DMS 273 (cell line): Measurements from ENCODE around the gene NEK8.
"Not testable (repeated sequence)": the region's sequence is repeated elsewhere in the genome, so short reads cannot be mapped to it uniquely, and the experiment has no call there.

Source experiments
- DNase-seq: peaks from one replicate; lab custom pipeline; 2025; ENCODE audit not compliant: unreplicated experiment; lab: John Stamatoyannopoulos, UW

NEK8 gene

DNA sequence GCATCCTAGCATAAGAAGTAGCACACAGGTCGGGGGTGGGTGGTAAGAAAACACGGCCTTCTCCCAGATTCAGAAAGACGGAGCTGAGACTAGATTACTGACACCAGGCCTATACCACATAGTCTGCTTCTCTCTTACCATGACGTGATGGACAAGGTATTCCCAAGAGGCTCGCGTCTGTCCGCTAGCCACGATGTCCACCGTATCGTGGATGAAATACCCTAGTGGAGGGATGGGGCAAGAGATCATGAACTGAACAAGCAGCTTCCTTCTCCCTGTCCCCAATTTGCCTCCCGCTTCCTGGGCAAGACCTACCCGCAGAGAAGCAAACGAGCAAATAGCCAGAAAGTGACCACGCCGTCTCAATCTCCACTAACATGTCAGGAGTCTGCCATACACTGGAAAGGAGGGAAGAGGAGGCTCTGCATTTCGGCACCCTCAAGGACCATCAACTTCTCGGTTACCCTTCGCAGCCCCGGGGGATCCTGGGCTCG, 3.4 kb upstream of the NEK8 start:
- DNase-seq = peak; percentile 92

DNA sequence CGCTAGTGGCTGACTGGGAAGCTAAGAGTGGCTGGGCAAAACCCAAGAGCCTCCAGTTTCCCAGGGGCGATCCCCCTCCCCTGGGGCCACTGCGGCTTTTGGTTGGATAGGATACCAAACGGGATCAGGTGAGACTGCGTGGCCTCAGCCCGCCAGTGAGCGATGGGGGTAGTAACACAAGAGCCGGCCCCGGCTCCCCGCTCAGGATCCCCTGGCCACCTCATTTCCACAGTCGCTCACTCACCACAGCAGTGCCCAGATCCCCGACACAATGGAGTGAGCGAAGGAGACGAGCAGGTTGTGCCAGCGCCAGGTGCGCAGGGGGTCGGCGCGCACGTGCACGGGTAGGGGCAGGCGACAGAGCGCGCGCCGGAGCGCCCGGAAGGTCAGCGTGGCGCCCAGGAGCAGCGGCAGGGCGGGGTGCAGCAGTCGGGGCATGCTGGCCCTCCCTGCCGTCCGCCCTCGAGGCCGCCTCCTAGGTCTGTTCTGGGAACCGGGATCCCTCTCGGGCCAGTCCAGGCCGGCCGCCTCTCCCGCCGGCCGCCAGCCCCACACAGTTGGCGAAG, 2.8 kb upstream of the NEK8 start:
- DNase-seq = peak; percentile 97

DNA sequence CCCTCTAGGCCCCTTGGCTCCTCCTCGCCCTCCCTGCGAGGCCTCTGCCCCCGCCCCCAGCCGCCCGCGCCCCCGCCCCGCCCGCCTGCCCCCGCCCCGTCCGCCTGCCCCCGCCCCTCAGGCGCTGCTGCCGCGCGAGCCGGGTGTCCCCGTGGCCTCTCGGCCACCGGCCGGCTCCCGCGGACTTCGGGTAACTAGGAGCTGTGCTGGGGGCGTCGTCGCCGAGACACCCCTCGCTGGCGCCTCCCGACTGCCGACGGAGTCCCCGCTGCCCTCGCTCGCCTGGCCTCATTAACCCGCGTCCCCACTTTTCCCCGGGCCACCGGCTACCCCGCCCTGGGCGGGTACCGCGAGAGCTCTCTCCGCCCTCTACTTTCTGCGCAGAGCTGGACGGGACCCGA, 2.4 kb upstream of the NEK8 start, which contains the start of gene TLCD1:
TSS of gene TLCD1 (minus strand) at position 8 of the 401 bp plus-strand sequence. CDS start 136 bp downstream, outside the sequence.
- peak; percentile 92 for DNase-seq

DNA sequence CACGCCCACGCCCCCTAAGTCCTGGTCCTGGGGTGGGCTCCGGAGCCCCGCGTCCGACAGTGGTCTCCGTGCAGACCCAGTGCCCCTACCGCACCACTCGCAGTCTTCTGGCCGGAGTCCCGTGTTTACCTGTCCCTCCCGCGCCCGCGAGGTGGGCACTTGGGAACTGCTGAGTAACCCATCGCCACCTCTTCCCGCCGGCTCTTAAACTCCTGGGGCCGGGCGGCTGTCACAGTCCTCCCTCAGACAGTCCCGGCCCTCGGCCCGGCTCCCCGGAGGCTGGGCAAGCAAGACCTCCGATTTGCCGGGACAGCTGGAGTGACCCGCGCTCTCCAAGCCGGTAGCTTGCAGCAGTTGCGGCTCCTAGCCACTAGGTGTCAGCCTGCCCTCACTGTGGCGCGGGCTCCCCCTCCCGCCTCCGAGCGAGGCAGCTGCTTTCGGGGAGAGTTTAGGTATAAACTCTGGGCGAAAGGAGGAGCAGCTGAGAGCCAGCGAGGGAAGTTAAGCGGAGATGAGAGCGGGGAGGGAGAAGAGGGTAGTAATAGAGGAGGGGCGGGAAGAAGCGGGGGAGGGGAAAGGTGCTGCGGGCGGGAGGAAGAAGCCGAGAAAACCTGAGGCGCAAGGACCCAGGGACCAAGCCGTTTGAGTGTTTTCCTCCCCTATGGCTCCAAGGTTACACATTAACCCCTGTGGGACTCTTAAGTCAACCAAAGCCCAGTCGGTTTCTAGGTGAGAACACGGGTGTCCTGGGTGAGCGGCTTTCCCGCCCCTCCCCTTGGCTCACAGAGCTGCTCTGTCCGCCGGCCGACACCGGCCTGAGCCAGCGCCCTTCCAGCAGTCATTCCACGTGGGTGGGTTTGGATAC, 1.7 kb upstream of the NEK8 start:
- DNase-seq = peak; percentile 99

DNA sequence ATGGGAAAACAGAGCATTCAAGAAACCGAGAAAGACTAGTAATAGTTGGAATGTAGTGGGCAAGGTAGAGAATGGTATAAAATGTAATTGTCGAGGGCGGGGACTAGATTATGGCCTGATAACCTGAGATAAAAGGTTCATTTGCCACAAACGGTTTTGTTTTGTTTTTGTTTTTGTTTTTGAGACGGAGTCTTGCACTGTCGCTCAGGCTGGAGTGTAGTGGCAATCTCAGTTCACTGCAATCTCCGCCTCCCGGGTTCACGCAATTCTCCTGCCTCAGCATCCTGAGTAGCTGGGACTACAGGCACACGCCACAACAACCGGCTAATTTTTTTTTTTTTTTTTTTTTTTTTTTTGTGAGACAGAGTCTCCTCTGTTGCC, 1.4 kb downstream of the NEK8 start:
- no peak for DNase-seq

DNA sequence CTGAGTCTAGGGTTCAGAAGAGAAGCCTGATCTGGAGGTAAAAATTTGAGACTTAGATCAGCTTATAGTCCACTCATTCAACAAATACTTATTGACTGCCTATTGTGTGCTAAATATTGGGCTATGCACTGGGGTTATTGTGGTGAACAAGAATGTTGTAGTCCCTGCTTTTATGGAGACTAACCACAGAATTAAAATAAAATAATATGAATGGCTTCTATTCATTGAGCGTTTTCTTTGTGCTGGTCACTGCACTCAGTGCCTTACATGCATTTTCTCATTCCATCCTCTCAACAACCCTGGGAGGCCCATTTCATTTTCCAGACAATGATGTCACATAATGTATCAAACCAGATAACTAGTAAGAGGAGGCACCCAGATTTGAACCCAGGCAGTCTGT, 4.8 kb downstream of the NEK8 start:
- DNase-seq = no peak

DNA sequence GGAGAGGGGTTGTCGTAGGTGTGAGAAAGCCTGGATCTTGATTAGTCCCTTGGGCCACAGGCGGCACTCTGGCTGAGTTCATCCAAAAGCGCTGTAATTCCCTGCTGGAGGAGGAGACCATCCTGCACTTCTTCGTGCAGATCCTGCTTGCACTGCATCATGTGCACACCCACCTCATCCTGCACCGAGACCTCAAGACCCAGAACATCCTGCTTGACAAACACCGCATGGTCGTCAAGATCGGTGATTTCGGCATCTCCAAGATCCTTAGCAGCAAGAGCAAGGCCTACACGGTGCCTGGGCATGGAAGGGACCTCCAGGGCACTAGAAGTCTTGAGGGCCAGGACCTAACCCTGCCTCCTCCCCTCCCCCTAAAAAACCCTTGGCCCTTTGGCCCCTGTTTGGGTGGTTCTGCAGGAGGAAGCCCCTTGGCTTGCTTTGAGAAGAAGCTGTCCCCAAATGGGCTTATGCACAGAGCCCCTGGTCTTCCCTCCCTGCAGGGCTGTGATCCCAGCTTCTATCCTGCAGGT, 6.2 kb downstream of the NEK8 start:
- no peak for DNase-seq

DNA sequence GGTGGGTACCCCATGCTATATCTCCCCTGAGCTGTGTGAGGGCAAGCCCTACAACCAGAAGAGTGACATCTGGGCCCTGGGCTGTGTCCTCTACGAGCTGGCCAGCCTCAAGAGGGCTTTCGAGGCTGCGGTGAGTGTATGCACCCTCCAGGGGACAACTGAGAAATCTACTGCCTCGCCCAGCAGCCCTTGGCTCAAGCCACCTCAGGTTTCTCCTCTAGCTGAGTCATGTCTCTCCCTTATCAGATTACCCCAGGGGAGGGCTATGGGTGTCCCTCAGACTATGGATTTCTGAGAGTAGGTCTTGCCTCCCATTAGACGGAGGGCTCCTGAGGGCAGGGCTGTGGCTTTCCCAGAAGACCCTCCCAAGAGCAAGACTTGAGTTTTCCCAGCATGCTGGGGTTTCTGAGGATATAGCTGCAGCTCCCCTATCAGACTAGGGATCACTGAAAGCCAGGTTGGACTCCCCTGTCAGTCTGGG, 6.7 kb downstream of the NEK8 start:
- DNase-seq = no peak

DNA sequence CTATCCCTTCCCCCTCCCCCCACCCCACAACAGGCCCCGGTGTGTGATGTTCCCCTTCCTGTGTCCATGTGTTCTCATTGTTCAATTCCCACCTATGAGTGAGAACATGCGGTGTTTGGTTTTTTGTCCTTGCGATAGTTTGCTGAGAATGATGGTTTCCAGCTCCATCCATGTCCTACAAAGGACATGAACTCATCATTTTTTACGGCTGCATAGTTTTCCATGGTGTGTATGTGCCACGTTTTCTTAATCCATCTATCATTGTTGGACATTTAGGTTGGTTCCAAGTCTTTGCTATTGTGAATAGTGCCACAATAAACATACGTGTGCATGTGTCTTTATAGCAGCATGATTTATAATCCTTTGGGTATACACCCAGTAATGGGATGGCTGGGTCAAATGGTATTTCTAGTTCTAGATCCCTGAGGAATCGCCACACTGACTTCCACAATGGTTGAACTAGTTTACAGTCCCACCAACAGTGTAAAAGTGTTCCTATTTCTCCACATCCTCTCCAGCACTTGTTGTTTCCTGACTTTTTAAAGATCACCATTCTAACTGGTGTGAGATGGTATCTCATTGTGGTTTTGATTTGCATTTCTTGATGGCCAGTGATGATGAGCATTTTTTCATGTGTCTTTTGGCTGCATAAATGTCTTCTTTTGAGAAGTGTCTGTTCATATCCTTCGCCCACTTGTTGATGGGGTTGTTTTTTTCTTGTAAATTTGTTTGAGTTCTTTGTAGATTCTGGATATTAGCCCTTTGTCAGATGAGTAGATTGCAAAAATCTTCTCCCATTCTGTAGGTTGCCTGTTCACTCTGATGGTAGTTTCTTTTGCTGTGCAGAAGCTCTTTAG, 7.6 kb downstream of the NEK8 start:
- not testable (repeated sequence) for DNase-seq

DNA sequence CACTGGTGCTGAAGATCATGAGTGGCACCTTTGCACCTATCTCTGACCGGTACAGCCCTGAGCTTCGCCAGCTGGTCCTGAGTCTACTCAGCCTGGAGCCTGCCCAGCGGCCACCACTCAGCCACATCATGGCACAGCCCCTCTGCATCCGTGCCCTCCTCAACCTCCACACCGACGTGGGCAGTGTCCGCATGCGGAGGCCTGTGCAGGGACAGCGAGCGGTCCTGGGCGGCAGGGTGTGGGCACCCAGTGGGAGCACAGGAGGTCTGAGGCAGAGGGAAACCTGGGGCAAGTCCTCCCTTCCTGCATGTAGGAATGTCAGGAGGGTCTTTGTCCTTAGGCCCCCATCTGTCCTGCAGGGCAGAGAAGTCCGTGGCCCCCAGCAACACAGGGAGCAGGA, 8.7 kb downstream of the NEK8 start:
- no peak for DNase-seq

DNA sequence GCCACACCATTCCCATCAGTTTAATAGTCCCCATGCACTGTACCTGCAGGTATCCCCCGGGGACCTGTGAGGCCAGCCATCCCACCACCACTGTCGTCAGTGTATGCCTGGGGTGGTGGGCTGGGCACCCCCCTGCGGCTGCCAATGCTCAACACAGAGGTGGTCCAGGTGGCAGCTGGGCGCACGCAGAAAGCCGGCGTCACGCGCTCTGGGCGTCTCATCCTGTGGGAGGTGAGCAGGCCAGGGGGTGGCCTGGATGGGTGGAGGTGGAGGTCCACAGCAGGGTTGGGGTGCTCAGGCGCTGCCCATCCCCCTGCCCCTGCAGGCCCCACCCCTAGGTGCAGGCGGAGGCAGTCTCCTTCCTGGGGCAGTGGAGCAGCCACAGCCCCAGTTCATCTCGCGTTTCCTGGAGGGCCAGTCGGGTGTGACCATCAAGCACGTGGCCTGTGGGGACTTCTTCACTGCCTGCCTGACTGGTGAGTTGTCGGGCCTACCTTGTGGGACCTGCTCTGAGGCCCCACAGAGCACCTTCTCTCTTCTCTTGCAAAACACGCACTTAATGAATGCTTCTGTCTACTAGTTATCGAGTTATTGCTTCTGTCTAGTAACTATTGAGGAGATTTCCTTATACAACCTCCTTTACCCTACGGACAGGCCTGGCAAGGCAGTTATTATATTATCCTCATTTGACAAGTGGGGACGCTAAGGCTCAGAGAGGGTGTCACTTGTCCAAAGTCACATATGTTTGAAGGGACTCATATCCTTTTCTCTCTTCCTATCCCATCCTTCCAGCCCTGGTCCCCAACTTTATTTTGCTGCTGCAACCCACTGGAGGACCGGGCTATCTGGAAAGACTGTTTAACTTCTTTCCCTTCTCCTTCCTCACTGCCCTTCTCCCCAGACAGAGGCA, 9.4 kb downstream of the NEK8 start:
- DNase-seq = no peak

DNA sequence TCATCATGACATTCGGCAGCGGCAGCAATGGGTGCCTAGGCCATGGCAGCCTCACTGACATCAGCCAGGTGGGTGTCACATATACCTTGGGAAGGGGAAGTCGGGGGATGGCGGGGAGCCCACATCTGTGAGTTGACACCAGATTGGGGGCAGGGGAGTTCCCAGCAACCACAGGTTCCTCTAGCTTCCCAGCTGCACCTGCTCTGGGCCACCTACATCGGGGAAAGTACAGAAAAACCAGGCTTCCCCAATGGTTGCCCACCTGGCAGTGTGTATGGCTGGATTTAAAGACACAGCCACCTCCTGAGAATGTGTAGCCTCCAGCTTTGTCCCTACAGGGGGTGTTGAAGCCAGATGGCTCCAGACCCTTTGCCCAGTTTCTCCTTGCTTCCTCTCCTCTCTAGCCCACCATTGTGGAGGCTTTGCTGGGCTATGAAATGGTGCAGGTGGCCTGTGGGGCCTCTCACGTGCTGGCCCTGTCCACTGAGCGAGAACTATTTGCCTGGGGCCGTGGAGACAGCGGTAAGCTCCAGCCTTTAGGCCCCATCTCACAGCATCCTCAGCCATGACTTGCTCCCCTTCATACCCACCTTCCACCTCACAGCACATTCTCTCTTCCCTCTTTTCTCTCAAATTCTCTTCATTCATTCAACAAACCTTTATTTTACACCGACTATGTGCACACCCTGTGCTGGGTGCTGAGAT, 10.2 kb downstream of the NEK8 start:
- no peak for DNase-seq

DNA sequence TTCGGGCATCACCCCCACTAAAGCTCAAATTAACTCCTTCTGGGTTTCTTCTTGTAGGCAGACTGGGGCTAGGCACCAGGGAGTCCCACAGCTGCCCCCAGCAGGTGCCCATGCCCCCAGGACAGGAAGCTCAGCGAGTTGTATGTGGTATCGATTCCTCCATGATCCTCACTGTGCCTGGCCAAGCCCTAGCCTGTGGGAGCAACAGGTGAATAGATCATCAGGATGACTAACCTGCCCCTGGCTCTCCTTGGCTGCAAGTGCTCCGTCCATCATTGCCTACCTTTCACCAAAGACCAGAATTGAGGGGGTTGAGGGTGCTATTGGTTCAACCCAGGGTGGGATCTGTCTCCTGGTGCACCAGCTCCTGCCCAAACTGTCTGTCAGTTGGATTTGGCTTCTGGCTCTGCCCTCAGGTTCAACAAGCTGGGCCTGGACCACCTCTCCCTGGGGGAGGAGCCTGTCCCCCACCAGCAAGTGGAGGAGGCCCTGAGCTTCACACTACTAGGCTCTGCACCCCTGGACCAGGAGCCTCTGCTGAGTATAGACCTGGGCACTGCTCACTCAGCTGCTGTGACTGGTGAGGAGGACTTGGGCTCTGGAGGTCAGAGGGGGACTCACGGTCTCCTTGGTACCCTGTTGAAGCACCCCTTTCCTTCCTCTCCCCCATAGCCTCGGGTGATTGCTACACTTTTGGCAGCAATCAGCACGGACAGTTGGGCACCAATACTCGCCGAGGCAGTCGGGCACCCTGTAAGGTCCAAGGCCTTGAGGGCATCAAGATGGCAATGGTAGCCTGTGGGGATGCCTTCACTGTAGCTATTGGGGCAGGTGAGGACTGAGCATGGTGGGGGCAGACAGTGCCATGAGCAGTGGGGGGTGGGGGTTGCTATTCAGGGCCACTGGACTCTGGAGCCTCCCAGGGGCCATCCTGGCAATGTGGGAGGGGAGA, 12.1 kb downstream of the NEK8 start:
- no peak for DNase-seq

DNA sequence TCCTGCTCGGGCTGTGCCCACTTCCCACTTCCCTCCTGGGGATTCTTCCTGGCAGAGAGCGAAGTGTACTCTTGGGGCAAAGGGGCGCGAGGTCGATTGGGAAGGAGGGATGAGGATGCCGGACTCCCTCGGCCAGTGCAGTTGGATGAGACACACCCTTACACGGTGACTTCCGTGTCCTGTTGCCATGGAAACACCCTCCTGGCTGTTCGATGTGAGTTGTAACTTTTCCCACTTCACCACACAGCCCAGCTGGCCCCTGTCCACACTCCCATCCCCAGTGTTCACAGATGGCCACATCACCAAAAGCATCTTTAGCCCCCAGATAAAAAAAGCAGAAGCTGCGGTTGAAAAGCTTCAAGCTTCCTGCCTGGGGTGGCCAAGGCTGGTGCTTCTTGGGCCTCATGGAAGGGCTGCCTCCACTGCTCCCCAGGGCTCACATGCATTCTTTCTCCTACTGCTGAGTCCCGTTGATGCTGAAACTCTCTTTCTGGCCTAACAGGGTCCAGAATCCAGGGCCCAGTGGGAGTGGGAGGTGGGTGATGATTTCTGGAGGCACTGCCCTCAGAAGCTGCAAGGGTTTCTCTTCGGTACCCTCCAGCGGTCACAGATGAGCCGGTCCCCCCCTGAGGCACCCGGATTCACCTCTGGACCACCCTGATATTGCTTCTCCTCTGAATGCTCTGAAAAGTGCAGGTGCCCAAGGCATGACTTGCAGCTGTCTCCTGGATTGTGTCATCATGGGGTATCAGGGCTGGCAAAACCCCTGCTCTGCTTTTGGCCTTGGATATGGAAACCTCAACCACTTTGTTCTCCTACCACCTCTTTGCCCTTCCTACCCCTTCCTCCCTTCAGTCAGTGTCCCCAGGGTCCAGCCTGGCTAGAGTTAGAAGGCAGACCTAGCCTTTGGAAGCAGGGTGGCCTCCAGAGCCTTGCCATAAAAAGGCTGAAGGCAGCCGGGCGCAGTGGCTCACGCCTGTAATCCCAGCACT, 13.1 kb downstream of the NEK8 start:
- DNase-seq = no peak

DNA sequence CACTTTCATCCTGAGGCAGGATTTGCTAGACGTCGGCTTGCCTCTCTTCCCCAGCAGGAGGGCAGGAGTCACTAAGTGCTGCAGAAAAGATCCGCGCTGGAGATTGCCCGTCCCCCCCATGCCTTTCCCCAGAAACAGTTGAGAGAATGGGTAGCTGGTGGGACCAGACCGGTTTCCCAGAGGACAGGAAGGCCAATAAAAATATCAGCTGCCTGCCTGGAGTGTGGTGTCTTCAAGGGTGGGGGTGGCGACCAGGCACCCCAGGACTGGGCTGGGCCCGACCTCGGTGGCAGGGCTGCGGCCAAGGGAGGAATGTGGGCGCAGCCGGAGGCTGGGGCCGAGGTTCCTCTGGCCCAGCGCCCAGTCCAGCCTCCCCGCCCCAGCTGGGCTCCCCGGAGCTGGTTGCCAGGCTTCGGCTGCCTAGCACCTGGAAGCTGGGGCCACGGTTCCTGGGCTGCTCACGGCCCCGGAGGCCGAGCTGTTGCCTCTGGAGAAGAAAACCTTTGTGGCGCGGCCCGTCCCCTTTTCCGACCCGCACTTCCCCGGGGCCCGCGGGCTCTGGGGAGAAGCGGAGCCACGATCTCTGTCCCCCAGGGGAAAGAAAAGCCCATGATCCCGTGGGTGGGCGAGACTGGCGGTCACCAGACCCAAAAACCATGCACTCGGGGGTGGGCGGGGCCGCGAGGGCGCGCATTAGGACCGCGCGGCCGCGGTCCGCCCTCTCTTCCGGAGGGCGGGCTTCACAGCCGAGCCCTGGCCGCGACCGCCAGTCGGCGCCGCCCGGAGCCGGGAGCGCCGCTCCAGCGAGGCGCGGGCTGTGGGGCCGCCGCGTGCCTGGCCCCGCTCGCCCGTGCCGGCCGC, 14.9 kb downstream of the NEK8 start, which contains the start of gene TRAF4:
TSS of gene TRAF4 (plus strand) at position 769 of the 861 bp plus-strand sequence. CDS start 102 bp downstream, outside the sequence.
- DNase-seq = peak; percentile 95
